Measurements from ENCODE around the gene PNKD. TPM values are rescaled to one million over a fixed set of nuclear protein-coding genes. Genes with fewer than 3 reads are reported as not detected.

The PNKD gene, protein sequence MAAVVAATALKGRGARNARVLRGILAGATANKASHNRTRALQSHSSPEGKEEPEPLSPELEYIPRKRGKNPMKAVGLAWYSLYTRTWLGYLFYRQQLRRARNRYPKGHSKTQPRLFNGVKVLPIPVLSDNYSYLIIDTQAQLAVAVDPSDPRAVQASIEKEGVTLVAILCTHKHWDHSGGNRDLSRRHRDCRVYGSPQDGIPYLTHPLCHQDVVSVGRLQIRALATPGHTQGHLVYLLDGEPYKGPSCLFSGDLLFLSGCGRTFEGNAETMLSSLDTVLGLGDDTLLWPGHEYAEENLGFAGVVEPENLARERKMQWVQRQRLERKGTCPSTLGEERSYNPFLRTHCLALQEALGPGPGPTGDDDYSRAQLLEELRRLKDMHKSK
- total RNA-seq: 30.9 TPM

DNA sequence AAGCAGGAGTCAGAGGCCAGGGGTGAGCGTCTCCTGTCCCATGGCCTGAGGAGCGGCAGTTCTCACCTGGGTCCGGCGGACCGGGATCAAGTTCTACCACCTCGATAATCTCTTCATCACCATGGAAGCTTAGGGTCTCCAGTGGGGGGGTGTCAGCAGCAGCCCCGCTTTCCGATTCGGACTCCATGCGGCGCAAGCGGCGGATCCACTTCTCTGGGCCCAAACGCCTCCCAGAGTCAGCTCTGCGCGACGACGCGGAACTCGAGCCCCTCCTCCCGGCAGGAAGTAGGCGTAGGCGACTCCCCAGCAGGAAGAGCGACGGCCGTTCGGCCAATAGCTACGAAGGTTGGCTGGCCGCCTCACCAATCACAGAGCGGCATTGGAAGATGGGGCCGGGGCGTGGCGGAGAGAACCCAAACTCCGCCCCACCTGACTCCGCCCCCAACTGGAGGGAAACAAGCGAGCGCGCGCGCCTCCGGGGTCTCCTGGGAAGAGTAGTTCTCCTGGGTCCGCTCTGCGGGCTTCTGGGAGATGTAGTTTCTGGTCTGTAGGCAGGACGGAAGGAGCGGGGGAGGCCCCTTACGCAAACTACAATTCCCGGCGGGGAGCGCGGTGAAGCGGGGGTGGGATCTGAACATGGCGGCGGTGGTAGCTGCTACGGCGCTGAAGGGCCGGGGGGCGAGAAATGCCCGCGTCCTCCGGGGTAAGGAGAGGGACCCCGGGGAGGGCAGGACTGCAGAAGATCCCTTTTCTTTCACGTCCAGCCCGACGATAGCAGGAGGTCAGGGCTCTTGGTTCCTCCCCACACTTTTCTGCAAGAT, at the start of gene PNKD, which contains the start of gene AAMP:
PNKD (plus strand) TSS at position 620 of the 821 bp plus-strand sequence; CDS start at position 637, 17 bp downstream.
AAMP (minus strand) TSS at position 238 of the 821 bp plus-strand sequence; CDS start at position 187, 51 bp downstream.
- ATAC-seq: peak; percentile 86

DNA sequence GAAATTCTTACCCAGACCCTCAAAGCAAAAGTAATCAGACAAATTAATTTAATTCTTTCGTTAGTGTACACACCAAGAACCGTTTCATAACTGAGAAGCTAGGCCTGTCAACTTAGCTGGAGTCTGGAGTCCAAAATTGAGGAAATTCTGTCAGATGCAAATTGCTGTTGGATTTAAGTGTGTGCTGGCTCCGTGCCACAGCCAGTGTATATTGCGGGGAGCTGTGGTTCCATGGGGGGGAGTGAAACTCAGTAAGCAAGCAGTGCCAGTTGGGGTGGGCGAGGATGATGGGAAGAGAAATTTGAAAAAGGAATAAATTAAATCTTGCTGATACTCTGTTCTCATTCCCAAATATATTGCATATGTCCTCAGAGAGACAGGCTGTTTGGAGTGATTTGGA, 49.3 kb upstream of the PNKD start:
- no peak for ATAC-seq

DNA sequence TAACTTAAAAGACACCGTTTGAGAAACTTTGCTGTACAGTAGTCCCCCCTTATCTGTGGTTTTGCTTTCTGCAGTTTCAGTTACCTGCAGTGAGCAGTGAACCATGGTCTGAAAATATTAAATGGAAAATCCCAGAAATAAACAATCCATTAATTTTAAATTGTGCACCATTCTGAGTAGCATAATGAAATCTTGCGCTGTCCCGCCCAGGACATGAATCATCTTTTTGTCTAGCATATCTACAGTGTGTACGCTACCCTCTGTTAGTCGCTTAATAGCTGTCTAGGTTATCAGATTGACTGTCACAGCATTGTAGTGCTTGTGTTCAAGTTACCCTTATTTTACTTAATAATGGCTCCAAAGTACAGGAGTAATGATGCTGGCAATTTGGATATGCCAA, 47.3 kb upstream of the PNKD start:
- ATAC-seq: peak; percentile 45

GRCh38 chr2:218224186-218224585, 46.1 kb upstream of the PNKD start:
- no peak for ATAC-seq

- no peak for ATAC-seq
Observed at GRCh38 chr2:218226903-218227302, 43.4 kb upstream of the PNKD start.

DNA sequence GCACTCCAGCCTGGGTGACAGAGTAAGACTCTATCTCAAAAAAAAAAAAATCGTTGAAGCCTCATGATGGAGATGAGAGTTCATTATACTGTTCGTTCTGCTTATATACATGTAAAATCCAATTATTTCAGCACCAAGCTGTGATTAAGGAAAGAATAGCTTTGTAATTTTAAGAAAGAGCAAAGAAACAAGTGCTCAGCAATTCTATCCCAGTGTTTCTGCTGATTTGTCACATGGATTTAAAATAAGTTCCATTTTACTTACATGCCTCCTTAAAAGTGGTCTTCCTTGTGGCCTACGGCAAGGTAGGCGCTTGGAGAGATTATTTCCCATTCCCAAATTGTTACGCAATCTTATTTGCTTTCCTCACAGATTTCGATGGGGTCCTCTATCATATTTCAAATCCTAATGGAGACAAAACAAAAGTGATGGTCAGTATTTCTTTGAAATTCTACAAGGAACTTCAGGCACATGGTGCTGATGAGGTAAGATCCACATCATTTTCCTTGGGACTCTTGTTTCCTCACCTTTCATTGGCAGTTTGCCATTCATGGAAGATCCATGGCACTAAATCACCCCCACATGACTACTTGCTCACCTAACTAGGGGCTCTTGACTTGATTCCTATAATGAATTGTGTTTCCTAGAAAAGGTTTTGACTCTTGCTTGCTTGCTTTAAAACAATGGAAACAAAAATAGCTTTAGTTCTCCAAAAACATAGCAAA, 41.8 kb upstream of the PNKD start:
- no peak for ATAC-seq

- peak; percentile 87 for ATAC-seq
Observed at GRCh38 chr2:218229239-218229638, 41.1 kb upstream of the PNKD start.

- peak; percentile 74 for ATAC-seq
Observed at GRCh38 chr2:218229851-218230250, 40.5 kb upstream of the PNKD start.

DNA sequence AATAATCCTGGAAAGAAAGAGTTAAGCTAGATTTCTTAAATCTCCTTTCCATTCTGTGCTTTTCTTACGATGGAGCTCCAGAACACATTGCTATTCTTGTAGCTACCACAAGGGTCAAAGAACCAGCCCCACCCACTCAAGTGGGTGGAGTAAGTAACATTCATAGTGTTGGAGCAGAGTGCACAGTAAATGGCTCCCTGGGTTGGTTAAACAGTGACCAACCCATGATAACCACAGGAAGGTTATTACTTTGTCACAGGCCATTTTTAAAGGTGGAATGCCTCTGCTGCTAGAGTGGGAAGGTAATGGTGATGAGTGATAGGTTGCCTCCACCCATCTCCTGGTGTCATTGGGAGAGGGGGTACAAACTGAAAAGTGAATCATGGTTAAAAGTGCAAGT, 39.4 kb upstream of the PNKD start:
- peak; percentile 70 for ATAC-seq

DNA sequence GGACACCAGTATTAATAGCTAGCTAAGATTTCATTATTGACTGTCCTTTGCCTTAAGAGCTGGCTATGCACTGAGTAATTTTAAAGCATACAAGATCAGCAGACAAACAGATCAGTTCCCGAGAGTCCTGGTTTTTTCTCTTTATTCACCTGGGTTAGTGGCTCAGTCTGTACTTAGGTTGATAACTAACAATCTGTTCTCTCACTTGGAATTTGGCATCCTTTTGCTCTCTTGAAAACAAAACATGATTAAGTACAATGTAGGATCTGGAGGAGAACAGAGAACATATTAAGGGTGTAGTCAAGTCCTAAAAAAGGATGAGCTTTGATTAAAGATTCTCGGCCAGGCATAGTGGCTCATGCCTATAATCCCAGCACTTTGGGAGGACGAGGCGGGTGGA, 36.8 kb upstream of the PNKD start:
- ATAC-seq: no peak

GRCh38 chr2:218234521-218234920, 35.8 kb upstream of the PNKD start:
- no peak for ATAC-seq

- no peak for ATAC-seq
Observed at GRCh38 chr2:218235017-218235416, 35.3 kb upstream of the PNKD start.

GRCh38 chr2:218236829-218237228, 33.5 kb upstream of the PNKD start:
- ATAC-seq: no peak

GRCh38 chr2:218238887-218239286, 31.4 kb upstream of the PNKD start:
- no peak for ATAC-seq

DNA sequence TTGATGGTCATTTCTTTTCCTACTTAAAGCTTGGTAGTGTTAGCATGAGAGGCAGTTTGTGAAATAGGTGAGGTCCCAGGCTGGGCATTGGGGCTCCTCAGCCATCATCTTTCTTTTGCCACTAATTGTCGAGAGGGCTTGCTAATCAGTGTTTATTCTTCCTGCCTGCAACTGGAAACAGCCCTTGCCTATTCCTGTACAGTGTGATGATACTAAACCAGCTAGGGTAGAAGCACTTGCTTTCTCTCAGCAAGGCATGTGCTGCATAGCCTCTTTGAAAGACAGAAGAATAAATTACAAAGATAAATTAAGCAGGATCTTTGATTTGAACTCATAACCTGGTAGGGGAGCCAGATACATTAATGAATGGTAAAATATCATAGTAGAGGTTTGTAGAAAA, 26.1 kb upstream of the PNKD start:
- ATAC-seq: no peak

GRCh38 chr2:218244665-218245064, 25.7 kb upstream of the PNKD start:
- peak; percentile 39 for ATAC-seq

GRCh38 chr2:218245214-218245613, 25.1 kb upstream of the PNKD start:
- no peak for ATAC-seq

DNA sequence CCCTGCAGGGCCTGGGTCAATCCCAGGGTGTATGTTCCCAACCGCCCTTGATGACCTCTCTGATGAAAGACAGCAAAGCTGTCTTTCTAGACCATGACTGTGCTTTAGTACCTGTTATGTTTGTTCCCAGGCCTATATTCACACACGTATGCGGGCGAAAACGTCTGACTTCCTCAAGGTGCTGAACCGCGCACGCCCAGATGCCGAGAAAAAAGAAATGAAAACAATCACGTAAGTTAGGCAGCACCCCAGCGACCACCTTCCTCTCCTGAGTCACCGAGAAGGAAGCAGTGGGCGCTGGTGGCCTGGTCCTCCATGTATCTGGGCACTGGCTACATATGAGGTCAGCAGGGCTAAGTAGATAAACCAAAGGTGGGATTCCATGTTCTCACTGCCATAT, 20.6 kb upstream of the PNKD start:
- no peak for ATAC-seq

- ATAC-seq: no peak
Observed at GRCh38 chr2:218252509-218253231, 17.6 kb upstream of the PNKD start.

- no peak for ATAC-seq
Observed at GRCh38 chr2:218253232-218253625, 17.1 kb upstream of the PNKD start.

DNA sequence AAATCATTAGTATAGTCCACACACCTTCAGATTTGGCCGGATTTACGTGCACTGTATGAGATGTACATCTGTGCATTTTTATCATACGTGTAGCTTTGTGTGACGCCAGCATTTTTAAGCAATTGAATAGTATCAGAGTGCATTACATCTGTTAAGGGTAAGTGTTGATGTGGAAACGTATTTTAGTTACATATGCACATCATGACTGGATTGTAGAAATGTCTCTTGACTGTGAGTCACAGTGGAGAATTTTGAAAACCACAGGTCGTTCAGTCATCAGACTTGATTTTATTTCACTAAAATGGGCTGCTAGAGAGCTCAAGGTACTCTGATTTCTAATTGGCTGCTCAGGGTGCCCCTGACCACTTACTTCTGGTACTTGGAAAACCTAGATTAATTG, 14.9 kb upstream of the PNKD start:
- ATAC-seq: no peak

- no peak for ATAC-seq
Observed at GRCh38 chr2:218256612-218257350, 13.5 kb upstream of the PNKD start.

Measured in esophagus mucosa (tissue), 1 donor.